SJCRH30 (cell line): Measurements from ENCODE around the gene LCLAT1. TPM values are rescaled to one million over a fixed set of nuclear protein-coding genes. Genes with fewer than 3 reads are reported as not detected.
A peak's percentile ranks its signal among the peaks of the same experiment; 100 is the strongest.

Experiments used
- DNase-seq, 2 experiments: peaks; one replicate each; pipeline ENCODE4 v3.0.0-alpha.2; 2015 to 2020
- H3K27ac ChIP-seq: fragments of 250-450 bp; sonication (Bioruptor Pico); 2 replicates; pipeline ENCODE4 v1.5.1; 2020; ENCODE audit warnings: mild to moderate bottlenecking, moderate library complexity
- H3K27me3 ChIP-seq: fragments of 250-450 bp; sonication (Bioruptor Pico); 2 replicates; pipeline ENCODE4 v1.5.1; 2020; ENCODE audit warnings: mild to moderate bottlenecking, moderate library complexity
- H3K36me3 ChIP-seq: fragments of 250-450 bp; sonication (Bioruptor Pico); 2 replicates; pipeline ENCODE4 v1.5.1; 2020; ENCODE audit warnings: mild to moderate bottlenecking, moderate library complexity
- H3K4me1 ChIP-seq: fragments of 250-450 bp; sonication (Bioruptor Pico); 2 replicates; pipeline ENCODE4 v1.5.1; 2020; ENCODE audit warnings: mild to moderate bottlenecking, moderate library complexity
- H3K4me3 ChIP-seq: fragments of 250-450 bp; sonication (Bioruptor Pico); 2 replicates; pipeline ENCODE4 v1.5.1; 2020; ENCODE audit warnings: mild to moderate bottlenecking, moderate library complexity
- H3K9me3 ChIP-seq: fragments of 250-450 bp; sonication (Bioruptor Pico); replicated peaks from 2 replicates; pipeline ENCODE4 v1.5.1; 2020; ENCODE audit warnings: mild to moderate bottlenecking, moderate library complexity
- total RNA-seq: library from RNA; depleted of rRNA; stranded (reverse); fragments of >200 nt; shearing (Covaris generic); gene quantifications from 2 replicates; pipeline ENCODE4 v1.2.3, GENCODE V29; 2014

LCLAT1 gene
- total RNA-seq, 1 experiment from 2014 or later: 35.9 TPM

GRCh38 chr2:30683236-30683956, 236.3 kb downstream of the LCLAT1 start:
- DNase-seq: no peak
- H3K27me3 ChIP-seq: no peaks in the 10 kb centered on the region; the same call in none of the 2 replicates
- no peak overlapping the region for H3K4me3 ChIP-seq
- no peaks in the 10 kb centered on the region for H3K36me3 ChIP-seq
- no peaks in the 10 kb centered on the region; the same call in 1 of the 2 replicates for H3K4me1 ChIP-seq
- H3K9me3 ChIP-seq: no peaks in the 10 kb centered on the region
- no peak overlapping the region for H3K27ac ChIP-seq

GRCh38 chr2:30684026-30684425, 237.0 kb downstream of the LCLAT1 start:
- H3K36me3 ChIP-seq: no peaks in the 10 kb centered on the region
- H3K27me3 ChIP-seq: no peaks in the 10 kb centered on the region; the same call in none of the 2 replicates
- H3K9me3 ChIP-seq: no peaks in the 10 kb centered on the region
- H3K27ac ChIP-seq: no peak overlapping the region
- no peak for DNase-seq
- no peaks in the 10 kb centered on the region; the same call in 1 of the 2 replicates for H3K4me1 ChIP-seq
- no peak overlapping the region for H3K4me3 ChIP-seq

- no peaks in the 10 kb centered on the region for H3K36me3 ChIP-seq
- H3K9me3 ChIP-seq: no peaks in the 10 kb centered on the region
- H3K4me1 ChIP-seq: no peaks in the 10 kb centered on the region; the same call in 1 of the 2 replicates
- H3K4me3 ChIP-seq: no peak overlapping the region
- no peak for DNase-seq
- H3K27ac ChIP-seq: no peak overlapping the region
- no peaks in the 10 kb centered on the region; the same call in none of the 2 replicates for H3K27me3 ChIP-seq
Observed at GRCh38 chr2:30684516-30684915, 237.5 kb downstream of the LCLAT1 start.

- H3K36me3 ChIP-seq: no peaks in the 10 kb centered on the region
- DNase-seq: no peak
Observed at GRCh38 chr2:30684996-30685395, 237.9 kb downstream of the LCLAT1 start.

GRCh38 chr2:30686000-30686399, 239.0 kb downstream of the LCLAT1 start:
- Histone ChIP-seq H3K36me3 (no peaks in the 10 kb centered on the region), H3K4me1 (no peaks in the 10 kb centered on the region), H3K4me3 (no peak overlapping the region), H3K27me3 (no peaks in the 10 kb centered on the region; the same call in none of the 2 replicates), H3K27ac (no peak overlapping the region), H3K9me3 (no peaks in the 10 kb centered on the region)
- peak; percentile 15 to 48 for DNase-seq

More at GRCh38 chr2:30684996-30685395, 237.9 kb downstream of the LCLAT1 start:
- H3K9me3 ChIP-seq: no peaks in the 10 kb centered on the region
- H3K27me3 ChIP-seq: no peaks in the 10 kb centered on the region; the same call in none of the 2 replicates
- no peaks in the 10 kb centered on the region for H3K4me1 ChIP-seq
- no peak overlapping the region for H3K27ac ChIP-seq
- no peak overlapping the region for H3K4me3 ChIP-seq

GRCh38 chr2:30686669-30687068, 239.6 kb downstream of the LCLAT1 start:
- H3K27me3 ChIP-seq: no peaks in the 10 kb centered on the region; the same call in none of the 2 replicates
- no peak for DNase-seq
- no peaks in the 10 kb centered on the region for H3K4me1 ChIP-seq

GRCh38 chr2:30688956-30689401, 241.9 kb downstream of the LCLAT1 start:
- Histone ChIP-seq H3K9me3 (no peaks in the 10 kb centered on the region), H3K4me1 (no peaks in the 10 kb centered on the region), H3K4me3 (no peak overlapping the region), H3K36me3 (no peaks in the 10 kb centered on the region), H3K27me3 (no peaks in the 10 kb centered on the region; the same call in none of the 2 replicates), H3K27ac (no peak overlapping the region)
- DNase-seq: peak; percentile 13 to 33

More at GRCh38 chr2:30686669-30687068, 239.6 kb downstream of the LCLAT1 start:
- Histone ChIP-seq H3K9me3 (no peaks in the 10 kb centered on the region), H3K27ac (no peak overlapping the region), H3K4me3 (no peak overlapping the region), H3K36me3 (no peaks in the 10 kb centered on the region)

- Histone ChIP-seq H3K4me3 (no peak overlapping the region), H3K36me3 (no peaks in the 10 kb centered on the region), H3K27ac (no peak overlapping the region), H3K27me3 (no peaks in the 10 kb centered on the region; the same call in 1 of the 2 replicates), H3K4me1 (no peaks in the 10 kb centered on the region), H3K9me3 (no peaks in the 10 kb centered on the region)
- DNase-seq: peak in 1 of 2 experiments; percentile 0
Observed at GRCh38 chr2:30689496-30690125, 242.6 kb downstream of the LCLAT1 start.

- Histone ChIP-seq H3K4me1 (no peaks in the 10 kb centered on the region), H3K4me3 (no peak overlapping the region), H3K27ac (no peak overlapping the region), H3K36me3 (no peaks in the 10 kb centered on the region), H3K27me3 (no peaks in the 10 kb centered on the region; the same call in 1 of the 2 replicates), H3K9me3 (no peaks in the 10 kb centered on the region)
- DNase-seq: no peak
Observed at GRCh38 chr2:30690126-30690561, 243.1 kb downstream of the LCLAT1 start.

GRCh38 chr2:30691091-30691947, 244.3 kb downstream of the LCLAT1 start:
- H3K27me3 ChIP-seq: no peaks in the 10 kb centered on the region
- DNase-seq: peak in 1 of 2 experiments; percentile 1
- no peaks in the 10 kb centered on the region for H3K4me1 ChIP-seq
- H3K27ac ChIP-seq: no peak overlapping the region
- no peak overlapping the region for H3K4me3 ChIP-seq
- no peaks in the 10 kb centered on the region for H3K9me3 ChIP-seq
- no peaks in the 10 kb centered on the region for H3K36me3 ChIP-seq

GRCh38 chr2:30691948-30692828, 245.1 kb downstream of the LCLAT1 start:
- H3K27ac ChIP-seq: no peak overlapping the region
- H3K4me3 ChIP-seq: no peak overlapping the region
- H3K4me1 ChIP-seq: no peaks in the 10 kb centered on the region
- no peaks in the 10 kb centered on the region for H3K36me3 ChIP-seq
- H3K9me3 ChIP-seq: no peaks in the 10 kb centered on the region
- no peaks in the 10 kb centered on the region for H3K27me3 ChIP-seq
- peak in 1 of 2 experiments; percentile 10 for DNase-seq

GRCh38 chr2:30692829-30693275, 245.8 kb downstream of the LCLAT1 start:
- no peak overlapping the region for H3K27ac ChIP-seq
- H3K36me3 ChIP-seq: no peaks in the 10 kb centered on the region
- H3K4me1 ChIP-seq: no peaks in the 10 kb centered on the region
- H3K4me3 ChIP-seq: no peak overlapping the region
- no peaks in the 10 kb centered on the region for H3K9me3 ChIP-seq
- DNase-seq: peak in 1 of 2 experiments; percentile 1
- H3K27me3 ChIP-seq: no peaks in the 10 kb centered on the region
